ENCODE results near the gene ADGRG6.

The ADGRG6 gene

DNA sequence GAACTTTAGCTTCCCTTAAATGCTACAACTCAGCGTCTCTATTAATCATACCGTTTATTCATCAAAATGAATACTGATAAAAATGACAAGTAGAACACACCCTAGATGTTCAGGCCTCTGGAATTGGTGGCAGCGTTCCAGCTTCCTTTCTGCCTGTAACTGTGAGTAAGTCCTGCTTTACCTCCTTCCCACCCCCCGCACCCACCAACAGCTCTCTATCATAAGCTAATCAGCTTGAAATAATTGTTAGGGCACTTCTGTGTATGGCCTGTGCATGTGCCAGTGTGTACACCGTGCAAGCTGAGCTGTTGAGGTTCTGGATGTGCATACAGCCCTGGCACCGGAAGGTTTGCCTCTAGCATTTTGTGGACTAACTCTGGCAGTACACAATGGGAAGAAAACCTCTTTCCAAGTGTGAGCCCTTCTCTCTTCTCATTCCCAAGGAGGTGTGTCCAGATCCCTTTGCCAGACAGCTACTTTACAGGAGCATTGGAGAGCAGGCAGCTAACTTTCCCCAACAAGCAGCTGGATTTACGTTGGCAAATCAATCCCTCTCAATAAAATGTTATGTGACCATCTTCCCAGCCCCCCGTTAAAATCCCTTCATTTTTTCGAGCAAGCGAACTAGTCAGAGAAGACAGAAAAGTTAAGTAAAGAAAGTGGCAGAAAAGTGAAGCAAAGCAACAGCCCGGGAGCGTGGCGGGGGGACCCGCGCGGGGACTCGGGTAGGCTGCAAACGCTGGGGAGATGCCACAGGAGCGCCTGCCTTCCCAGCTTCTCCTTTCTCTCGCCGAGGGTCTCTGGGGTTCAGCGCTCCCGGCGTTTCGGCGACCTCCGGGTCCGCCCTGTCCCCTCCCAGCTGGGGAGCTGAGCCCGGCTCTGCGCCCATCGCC lies 803 bp upstream of the ADGRG6 start:
- ChIA-PET POLR2A (no interaction called here), CTCF (interaction anchor here (0.9 to 1.8 kb wide), 7 partner anchors 10 to 68 kb away, joined by 3 to 6 read pairs (median 4); no protein-coding TSS in a partner anchor)
- DNase-seq (ENCODE audit: extremely low spot score) = no peak
- no peak for TF ChIP-seq CTCF (IDR thresholded peaks at IDR 0.05; ENCODE audit: control extremely low read depth, extremely low read depth, low read depth, missing control alignments)

GRCh38 chr6:142302421-142303175 lies 791 bp downstream of the ADGRG6 start:
- CTCF ChIA-PET = no interaction called here

GRCh38 chr6:142303176-142303533 lies 1.3 kb downstream of the ADGRG6 start:
- TF ChIP-seq CTCF (IDR thresholded peaks at IDR 0.05; ENCODE audit: control extremely low read depth, extremely low read depth, low read depth, missing control alignments) = no peak
- ChIA-PET CTCF (no interaction called here), POLR2A (no interaction called here)
- no peak for DNase-seq (ENCODE audit: extremely low spot score)

More at GRCh38 chr6:142302421-142303175, 791 bp downstream of the ADGRG6 start:
- POLR2A ChIA-PET = no interaction called here
- DNase-seq (ENCODE audit: extremely low spot score) = no peak
- no peak for TF ChIP-seq CTCF (IDR thresholded peaks at IDR 0.05; ENCODE audit: control extremely low read depth, extremely low read depth, low read depth, missing control alignments)

DNA sequence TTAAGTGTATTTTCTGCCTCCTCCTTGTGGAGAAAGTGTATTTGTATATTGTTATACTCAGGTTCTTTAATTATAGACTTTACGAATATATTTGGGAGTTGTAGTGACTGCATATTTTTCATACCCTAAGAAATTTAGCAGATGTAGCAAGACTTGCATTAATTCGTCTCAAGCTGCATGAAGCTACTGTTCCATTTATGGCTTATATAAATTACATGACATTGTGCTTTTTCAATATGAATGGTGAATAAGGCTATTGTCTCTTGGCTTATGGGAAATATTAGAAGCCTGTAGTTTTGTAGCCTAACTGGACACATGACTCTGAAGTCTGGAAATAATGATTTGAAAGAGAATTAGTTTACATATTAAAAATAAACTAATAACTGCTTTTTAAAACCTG lies 2.4 kb downstream of the ADGRG6 start:
- ChIA-PET CTCF (interaction anchor here (1.3 kb wide), 1 partner anchor 17 kb away, joined by 3 read pairs; no protein-coding TSS in a partner anchor), POLR2A (no interaction called here)
- TF ChIP-seq CTCF (IDR thresholded peaks at IDR 0.05; ENCODE audit: control extremely low read depth, extremely low read depth, low read depth, missing control alignments) = no peak
- no peak for DNase-seq (ENCODE audit: extremely low spot score)

DNA sequence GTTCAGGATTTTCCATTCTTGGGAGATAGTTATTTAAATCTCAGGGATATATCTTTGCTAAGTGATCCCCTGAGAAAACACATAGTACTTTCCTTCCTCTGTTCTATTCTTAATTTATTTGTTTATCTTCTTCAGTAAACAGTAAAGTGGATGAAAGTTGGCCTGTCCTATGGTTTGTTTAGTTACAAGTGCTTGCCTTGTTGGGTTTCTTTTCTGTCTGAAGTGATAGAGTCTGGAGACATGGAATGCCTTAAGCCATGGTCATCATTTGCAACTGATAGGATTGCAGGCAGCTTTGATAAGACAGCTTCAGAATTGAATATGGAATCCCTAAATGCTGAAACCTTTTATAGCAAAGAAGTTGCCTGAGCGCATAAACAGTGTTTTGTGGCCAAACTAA lies 4.9 kb downstream of the ADGRG6 start:
- ChIA-PET POLR2A (no interaction called here), CTCF (interaction anchor here (0.8 kb wide), 1 partner anchor 10 kb away, joined by 3 read pairs; no protein-coding TSS in a partner anchor)
- DNase-seq (ENCODE audit: extremely low spot score) = no peak
- TF ChIP-seq CTCF (IDR thresholded peaks at IDR 0.05; ENCODE audit: control extremely low read depth, extremely low read depth, low read depth, missing control alignments) = no peak

DNA sequence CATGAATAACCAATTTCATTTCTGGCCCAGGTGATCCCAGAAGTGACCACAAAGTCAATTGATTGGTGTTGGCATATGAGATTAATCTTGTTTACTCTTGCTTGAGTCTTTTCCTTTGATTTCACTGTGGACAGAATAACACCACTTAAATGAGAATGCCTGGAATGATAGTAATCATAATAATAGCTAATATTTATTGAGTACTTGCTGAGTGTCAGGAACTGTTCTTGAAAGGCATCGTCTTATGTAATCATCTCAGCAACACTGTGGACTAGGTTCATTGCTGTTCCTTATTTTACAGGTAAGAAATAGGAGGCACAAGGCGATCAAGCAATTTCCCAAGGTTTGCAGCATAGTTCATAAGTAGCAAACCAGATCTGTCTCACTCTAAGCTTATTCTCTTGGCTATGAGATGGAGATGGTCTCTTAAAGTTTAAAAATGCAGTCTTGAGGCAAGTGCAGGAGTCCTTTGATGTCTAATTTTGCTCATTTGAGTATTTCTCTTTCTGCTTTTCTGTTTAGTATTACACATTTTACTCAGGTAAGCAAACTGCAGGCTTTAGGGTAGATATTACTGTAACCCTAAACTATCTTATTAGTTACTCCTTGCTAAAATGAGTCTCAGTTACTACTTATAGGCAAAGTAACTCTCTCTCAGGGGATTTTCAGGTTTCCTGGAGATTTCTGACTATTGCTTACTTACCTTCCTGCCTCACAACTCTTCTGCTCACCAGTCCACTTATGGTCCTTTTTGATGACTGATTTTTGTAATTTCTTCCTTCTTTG lies 6.3 kb downstream of the ADGRG6 start:
- TF ChIP-seq CTCF (IDR thresholded peaks at IDR 0.05; ENCODE audit: control extremely low read depth, extremely low read depth, low read depth, missing control alignments) = no peak
- DNase-seq (ENCODE audit: extremely low spot score) = no peak
- POLR2A ChIA-PET = no interaction called here
- CTCF ChIA-PET = no interaction called here

All from GM10248 (cell line).